ENCODE data around the gene PANX1.

Gene PANX1

DNA sequence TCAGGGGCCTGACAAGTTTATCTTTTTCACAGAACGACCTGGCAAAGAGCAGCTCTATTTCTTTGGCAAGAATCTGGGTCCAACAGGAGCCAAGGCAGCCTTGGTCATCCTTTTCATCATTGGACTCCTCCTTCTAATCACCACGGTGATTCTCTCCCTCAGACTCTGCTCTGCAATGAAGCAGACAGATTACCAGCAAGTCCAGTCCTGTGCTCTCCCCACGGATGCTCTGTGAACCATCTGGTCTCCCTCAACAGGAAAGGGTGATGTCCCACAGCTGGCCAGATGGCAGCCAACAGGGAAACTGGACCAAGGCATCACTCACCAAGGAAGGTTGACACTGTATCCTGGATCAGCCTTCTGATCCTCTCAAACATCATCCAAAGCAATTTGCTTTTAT lies 17.0 kb upstream of the PANX1 start:
- Histone ChIP-seq H3K36me3 (ENCODE audit: insufficient read depth, low read length) (no peaks in the 10 kb centered on the region), H3K9me2 (ENCODE audit: low read depth, low read length) (no peaks in the 10 kb centered on the region), H3F3A (ENCODE audit: insufficient read depth, low read length) (no peaks in the 10 kb centered on the region), H3K79me2 (ENCODE audit: insufficient read depth, low read length) (no peaks in the 10 kb centered on the region), H3K4me2 (ENCODE audit: low read length) (no peak overlapping the region), H3K9ac (ENCODE audit: low read length) (no peak overlapping the region), H3K4me1 (ENCODE audit: insufficient read depth, low read length, severe bottlenecking) (no peaks in the 10 kb centered on the region), H3K27me3 (ENCODE audit: insufficient read depth, low read length) (no peaks in the 10 kb centered on the region), H3K9me3 (ENCODE audit: low read length) (no peaks in the 10 kb centered on the region), H3K4me3 (ENCODE audit: low read depth, low read length, poor library complexity, severe bottlenecking) (no peak overlapping the region), H4K20me1 (ENCODE audit: insufficient read depth, low read length) (no peaks in the 10 kb centered on the region), H3K27ac (ENCODE audit: low read depth, low read length, poor library complexity, severe bottlenecking) (no peak overlapping the region), H2AFZ (ENCODE audit: low read length) (no peak overlapping the region)
- TF ChIP-seq, protein P1, sequence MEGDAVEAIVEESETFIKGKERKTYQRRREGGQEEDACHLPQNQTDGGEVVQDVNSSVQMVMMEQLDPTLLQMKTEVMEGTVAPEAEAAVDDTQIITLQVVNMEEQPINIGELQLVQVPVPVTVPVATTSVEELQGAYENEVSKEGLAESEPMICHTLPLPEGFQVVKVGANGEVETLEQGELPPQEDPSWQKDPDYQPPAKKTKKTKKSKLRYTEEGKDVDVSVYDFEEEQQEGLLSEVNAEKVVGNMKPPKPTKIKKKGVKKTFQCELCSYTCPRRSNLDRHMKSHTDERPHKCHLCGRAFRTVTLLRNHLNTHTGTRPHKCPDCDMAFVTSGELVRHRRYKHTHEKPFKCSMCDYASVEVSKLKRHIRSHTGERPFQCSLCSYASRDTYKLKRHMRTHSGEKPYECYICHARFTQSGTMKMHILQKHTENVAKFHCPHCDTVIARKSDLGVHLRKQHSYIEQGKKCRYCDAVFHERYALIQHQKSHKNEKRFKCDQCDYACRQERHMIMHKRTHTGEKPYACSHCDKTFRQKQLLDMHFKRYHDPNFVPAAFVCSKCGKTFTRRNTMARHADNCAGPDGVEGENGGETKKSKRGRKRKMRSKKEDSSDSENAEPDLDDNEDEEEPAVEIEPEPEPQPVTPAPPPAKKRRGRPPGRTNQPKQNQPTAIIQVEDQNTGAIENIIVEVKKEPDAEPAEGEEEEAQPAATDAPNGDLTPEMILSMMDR (IDR thresholded peaks at IDR 0.05; ENCODE audit: low read length), result no peak

DNA sequence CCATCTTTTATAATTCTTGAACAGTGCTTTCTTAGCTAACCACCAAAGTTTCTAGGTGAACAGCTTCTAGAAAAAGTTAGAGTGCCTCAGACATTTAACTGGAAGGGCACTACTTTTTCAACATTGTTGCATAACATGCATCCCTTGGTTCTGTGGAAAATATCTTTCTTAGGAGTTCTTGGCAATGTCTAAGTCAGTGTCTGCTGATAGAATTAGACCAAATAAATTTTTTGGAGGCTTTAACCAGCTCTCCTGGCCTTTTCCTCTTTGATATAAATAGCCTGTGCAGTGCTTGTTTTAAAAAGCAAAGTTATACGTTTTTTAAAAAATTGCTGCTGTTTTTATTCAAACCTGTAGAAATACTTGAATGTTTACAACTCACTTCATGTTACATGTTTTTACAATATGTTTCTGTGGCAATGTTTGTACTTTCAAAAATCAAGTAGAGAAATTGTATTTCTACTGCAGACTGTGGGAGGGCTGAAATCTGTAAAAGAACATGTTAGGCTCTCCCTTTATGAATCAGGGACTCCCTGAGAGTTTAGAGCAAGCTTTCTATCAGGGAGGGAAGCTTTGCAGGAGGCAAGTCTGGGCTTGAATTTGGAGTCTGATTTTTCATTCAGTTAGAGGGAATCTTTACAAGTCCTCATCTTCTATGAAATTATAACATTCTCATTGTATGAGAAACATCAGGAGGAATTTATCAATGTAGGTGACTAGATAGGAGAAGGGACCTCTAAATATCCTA lies 16.3 kb upstream of the PANX1 start:
- no peak overlapping the region for H3K9ac ChIP-seq (ENCODE audit: low read length)
- no peaks in the 10 kb centered on the region for H4K20me1 ChIP-seq (ENCODE audit: insufficient read depth, low read length)
- no peaks in the 10 kb centered on the region for H3K79me2 ChIP-seq (ENCODE audit: insufficient read depth, low read length)
- H3F3A ChIP-seq (ENCODE audit: insufficient read depth, low read length), result no peaks in the 10 kb centered on the region
- no peak overlapping the region for H2AFZ ChIP-seq (ENCODE audit: low read length)
- no peaks in the 10 kb centered on the region for H3K9me2 ChIP-seq (ENCODE audit: low read depth, low read length)
- no peak overlapping the region for H3K27ac ChIP-seq (ENCODE audit: low read depth, low read length, poor library complexity, severe bottlenecking)
- no peak overlapping the region for H3K4me3 ChIP-seq (ENCODE audit: low read depth, low read length, poor library complexity, severe bottlenecking)
- H3K4me1 ChIP-seq (ENCODE audit: insufficient read depth, low read length, severe bottlenecking), result no peaks in the 10 kb centered on the region
- TF ChIP-seq, protein P1 (IDR thresholded peaks at IDR 0.05; ENCODE audit: low read length), result no peak
- TF ChIP-seq EZH2 (IDR thresholded peaks at IDR 0.05; ENCODE audit: borderline replicate concordance, low read length), result no peak
- no peaks in the 10 kb centered on the region for H3K9me3 ChIP-seq (ENCODE audit: low read length)
- H3K4me2 ChIP-seq (ENCODE audit: low read length), result no peak overlapping the region
- no peaks in the 10 kb centered on the region for H3K27me3 ChIP-seq (ENCODE audit: insufficient read depth, low read length)
- H3K36me3 ChIP-seq (ENCODE audit: insufficient read depth, low read length), result no peaks in the 10 kb centered on the region

DNA sequence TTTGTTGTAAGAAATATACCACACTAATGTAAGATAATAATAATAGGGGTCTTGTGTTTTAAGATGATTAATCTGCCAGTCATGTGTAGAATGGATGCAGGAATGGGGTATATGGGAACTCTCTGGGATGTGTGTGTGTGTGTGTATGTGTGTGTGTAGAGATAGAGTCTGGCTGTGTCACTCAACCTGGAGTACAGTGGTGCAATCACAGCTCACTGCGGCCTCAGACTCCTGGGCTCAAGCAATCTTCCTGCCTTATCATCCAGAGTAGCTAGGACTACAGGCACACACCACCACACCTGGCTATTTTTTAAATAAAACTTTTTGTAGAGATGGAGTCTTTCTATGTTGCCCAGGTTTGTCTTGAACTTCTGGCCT lies 11.5 kb upstream of the PANX1 start:
- TF ChIP-seq EZH2 (IDR thresholded peaks at IDR 0.05; ENCODE audit: borderline replicate concordance, low read length), result no peak
- TF ChIP-seq, protein P1 (IDR thresholded peaks at IDR 0.05; ENCODE audit: low read length), result no peak

More for the DNA sequence above, 11.5 kb upstream of the PANX1 start:
- H3K27me3 ChIP-seq (ENCODE audit: insufficient read depth, low read length), result no peaks in the 10 kb centered on the region
- no peak overlapping the region for H3K9ac ChIP-seq (ENCODE audit: low read length)
- H3K27ac ChIP-seq (ENCODE audit: low read depth, low read length, poor library complexity, severe bottlenecking), result no peak overlapping the region
- no peaks in the 10 kb centered on the region for H3K4me1 ChIP-seq (ENCODE audit: insufficient read depth, low read length, severe bottlenecking)
- H3K9me3 ChIP-seq (ENCODE audit: low read length), result no peaks in the 10 kb centered on the region
- no peak overlapping the region for H2AFZ ChIP-seq (ENCODE audit: low read length)
- no peaks in the 10 kb centered on the region for H3F3A ChIP-seq (ENCODE audit: insufficient read depth, low read length)
- no peak overlapping the region for H3K4me2 ChIP-seq (ENCODE audit: low read length)
- H3K4me3 ChIP-seq (ENCODE audit: low read depth, low read length, poor library complexity, severe bottlenecking), result no peak overlapping the region
- no peaks in the 10 kb centered on the region for H3K36me3 ChIP-seq (ENCODE audit: insufficient read depth, low read length)
- no peaks in the 10 kb centered on the region for H3K9me2 ChIP-seq (ENCODE audit: low read depth, low read length)
- H4K20me1 ChIP-seq (ENCODE audit: insufficient read depth, low read length), result no peaks in the 10 kb centered on the region
- H3K79me2 ChIP-seq (ENCODE audit: insufficient read depth, low read length), result no peaks in the 10 kb centered on the region

All from OCI-LY1 (cell line).